Left cardiac atrium (tissue), 4 donors: ENCODE measurements around the gene CDON. TPM values are rescaled to one million over a fixed set of nuclear protein-coding genes. Genes with fewer than 3 reads are reported as not detected.

Source experiments
- ATAC-seq, 2 donors: fragments of 200-7000 bp; cut with Tn5 transposase; one replicate each; pipeline ENCODE4 v1.9.1; 2020; ENCODE audit warnings: mild to moderate bottlenecking in 2 of 2, moderate library complexity in 2 of 2
- DNase-seq: peaks from one replicate; pipeline ENCODE4 v3.0.0-alpha.2; 2020
- intact Hi-C, 2 donors: fragments of 100-400 bp; cut with DNase I; formaldehyde crosslinking; loops; one replicate each; pipeline versions ENCODE4 v1.14.1 to v1.15.1; 2022 to 2023
- long read RNA-seq: library from polyadenylated mRNA; unstranded; transcript quantifications from one replicate; pipeline ENCODE4 v2.0.0, GENCODE V29; 2021
- total RNA-seq, 2 donors: library from RNA; stranded (reverse); fragmentation: NEBNext Ultra II Directional; extraction: Animal tissue kit (Norgen Biotek cat#: 25700); gene quantifications; one replicate each; pipeline ENCODE4 v1.2.1, GENCODE V29; 2021
- donor health status: DM: no; HTN: yes; CAD: no.
- donor health status: DM: no; HTN: yes; CAD: no; lungs with severe emphysema.
- donor health status: DM: yes; HTN: yes; CAD: no.
- donor health status: Dilated cardiomyopathy.

The CDON gene, protein sequence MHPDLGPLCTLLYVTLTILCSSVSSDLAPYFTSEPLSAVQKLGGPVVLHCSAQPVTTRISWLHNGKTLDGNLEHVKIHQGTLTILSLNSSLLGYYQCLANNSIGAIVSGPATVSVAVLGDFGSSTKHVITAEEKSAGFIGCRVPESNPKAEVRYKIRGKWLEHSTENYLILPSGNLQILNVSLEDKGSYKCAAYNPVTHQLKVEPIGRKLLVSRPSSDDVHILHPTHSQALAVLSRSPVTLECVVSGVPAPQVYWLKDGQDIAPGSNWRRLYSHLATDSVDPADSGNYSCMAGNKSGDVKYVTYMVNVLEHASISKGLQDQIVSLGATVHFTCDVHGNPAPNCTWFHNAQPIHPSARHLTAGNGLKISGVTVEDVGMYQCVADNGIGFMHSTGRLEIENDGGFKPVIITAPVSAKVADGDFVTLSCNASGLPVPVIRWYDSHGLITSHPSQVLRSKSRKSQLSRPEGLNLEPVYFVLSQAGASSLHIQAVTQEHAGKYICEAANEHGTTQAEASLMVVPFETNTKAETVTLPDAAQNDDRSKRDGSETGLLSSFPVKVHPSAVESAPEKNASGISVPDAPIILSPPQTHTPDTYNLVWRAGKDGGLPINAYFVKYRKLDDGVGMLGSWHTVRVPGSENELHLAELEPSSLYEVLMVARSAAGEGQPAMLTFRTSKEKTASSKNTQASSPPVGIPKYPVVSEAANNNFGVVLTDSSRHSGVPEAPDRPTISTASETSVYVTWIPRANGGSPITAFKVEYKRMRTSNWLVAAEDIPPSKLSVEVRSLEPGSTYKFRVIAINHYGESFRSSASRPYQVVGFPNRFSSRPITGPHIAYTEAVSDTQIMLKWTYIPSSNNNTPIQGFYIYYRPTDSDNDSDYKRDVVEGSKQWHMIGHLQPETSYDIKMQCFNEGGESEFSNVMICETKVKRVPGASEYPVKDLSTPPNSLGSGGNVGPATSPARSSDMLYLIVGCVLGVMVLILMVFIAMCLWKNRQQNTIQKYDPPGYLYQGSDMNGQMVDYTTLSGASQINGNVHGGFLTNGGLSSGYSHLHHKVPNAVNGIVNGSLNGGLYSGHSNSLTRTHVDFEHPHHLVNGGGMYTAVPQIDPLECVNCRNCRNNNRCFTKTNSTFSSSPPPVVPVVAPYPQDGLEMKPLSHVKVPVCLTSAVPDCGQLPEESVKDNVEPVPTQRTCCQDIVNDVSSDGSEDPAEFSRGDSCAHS (N-terminal part only)
- 10 to 100 TPM; 13.6 to 30.0 TPM for total RNA-seq
- long read RNA-seq, partial matches to known transcripts: 1 of 1 reads
- long read RNA-seq, other reads (novel, unspliced or antisense): 0 of 1 reads

DNA sequence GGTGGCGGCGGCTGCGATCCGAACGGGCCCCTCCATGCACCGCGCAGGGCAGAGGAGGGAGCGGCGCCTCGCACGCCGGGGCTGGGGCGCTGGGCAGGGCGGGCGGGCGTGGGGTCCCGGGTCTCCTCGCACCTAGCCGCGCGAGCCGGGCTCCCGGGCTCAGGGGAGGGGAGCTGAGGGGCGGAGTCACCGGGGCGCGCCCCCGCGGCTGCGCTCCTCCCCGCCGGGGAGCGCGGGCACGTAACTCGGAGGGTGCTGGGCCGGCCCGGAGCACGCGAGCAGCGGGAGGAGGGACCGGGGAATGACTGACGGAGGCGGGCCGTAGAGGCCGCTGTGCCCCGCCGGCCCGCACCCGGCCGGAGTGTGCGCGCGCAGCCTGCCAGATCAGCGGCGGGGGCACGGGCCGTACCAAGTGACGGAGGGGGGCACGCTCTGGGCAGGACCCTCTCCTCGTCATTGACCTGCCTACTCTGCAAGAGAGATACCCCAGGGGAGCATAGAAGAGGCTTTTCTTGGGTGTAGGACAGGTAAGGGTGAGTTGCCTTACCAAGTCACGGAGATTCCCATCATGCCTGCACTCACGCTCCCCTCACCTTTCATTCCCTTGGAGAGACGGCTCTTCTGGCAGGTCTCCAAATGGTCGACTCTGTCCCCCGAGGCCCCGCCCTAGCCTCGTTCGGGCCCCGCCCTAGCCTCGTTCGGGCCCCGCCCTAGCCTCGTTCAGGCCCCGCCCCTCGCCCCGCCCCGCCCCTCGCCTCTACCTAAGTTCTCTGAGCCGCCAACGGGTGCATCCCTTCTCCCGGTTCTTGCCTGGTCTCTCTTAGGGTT is at the start of gene CDON:
TSS of gene CDON (minus strand) at position 188 of the 828 bp plus-strand sequence. CDS start 39,390 bp downstream, outside the sequence.
- DNase-seq (peak; percentile 93), ATAC-seq (peak; percentile 98 to 99)
- intact Hi-C loops: loop anchor here in 1 of 2 donors (5.0 kb wide), 2 partner anchors 134 to 141 kb away; no protein-coding TSS in a partner anchor

DNA sequence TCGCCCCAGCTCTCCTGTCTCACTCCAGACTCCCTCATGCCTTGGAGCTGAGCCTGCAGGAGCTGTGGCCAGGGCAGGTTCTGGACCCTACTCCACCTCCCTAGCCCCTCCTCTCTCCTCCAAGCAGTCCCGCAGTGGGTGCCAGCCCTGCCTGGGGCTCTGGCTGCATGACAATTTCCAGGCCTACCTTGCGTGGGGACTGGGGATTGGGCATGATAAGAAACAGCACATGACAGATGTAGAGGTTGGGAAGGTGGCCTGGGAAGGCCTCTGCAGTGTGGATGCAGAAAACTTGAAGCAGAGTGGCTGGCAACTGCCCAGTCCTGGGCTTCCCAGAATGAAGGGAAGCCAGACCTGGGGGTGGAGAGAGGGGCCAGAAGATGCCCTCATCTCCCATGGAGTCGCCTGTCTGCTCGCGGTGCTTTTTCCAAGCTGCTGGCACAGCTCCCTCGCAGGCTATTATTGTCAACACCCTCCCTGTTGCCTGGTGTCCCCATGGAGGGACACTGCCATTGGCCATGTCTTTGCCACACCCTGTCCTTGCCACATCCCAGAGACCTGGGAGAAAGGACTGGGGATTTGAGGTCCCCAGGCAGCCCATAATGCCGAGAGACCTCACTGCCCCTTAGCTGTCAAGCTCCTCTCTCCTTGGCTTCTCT is 48.9 kb upstream of the CDON start:
- intact Hi-C loops: no loop called here
- peak in 1 of 2 donors; percentile 0 for ATAC-seq
- DNase-seq: peak; percentile 46

DNA sequence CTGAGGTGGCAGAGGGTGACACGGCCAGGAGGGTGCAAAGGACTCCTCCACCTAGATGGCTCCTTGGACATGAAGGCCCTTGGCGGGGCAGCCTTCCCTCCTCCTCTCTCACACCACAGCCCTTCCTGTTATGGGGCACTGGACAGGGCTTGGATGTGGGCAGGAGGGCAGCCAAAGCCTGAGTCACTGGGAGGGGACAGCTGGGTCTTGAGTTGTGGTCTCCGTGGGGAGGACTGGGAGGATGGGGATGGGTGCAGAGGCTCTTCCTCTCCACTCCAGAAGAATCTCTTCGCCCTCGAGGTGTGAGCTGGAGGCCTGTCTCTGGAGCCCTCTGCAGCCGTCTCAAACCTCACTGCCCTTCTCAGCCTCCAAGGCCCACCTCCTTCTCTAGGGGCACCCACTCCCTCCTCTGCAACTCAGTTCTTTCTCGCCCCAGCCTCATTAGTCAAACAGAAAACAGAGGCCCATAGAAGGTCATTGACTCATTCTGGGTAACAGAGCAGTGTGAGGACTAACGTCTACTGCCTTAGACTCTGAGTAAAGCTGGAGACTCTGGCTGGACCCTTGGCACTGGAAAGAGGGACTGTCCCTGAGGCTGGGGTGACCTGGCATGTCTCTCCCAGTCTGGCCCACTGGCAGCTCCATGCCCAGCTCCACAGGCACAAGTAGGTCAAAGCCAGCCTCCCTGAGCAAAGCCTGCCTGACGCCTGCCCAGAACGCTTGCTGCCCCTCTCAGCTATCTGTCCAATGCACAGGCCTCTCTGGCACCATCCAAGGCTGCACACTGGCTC is 47.5 kb upstream of the CDON start:
- DNase-seq (no peak), ATAC-seq (peak in 1 of 2 donors; percentile 9)
- intact Hi-C loops: no loop called here

DNA sequence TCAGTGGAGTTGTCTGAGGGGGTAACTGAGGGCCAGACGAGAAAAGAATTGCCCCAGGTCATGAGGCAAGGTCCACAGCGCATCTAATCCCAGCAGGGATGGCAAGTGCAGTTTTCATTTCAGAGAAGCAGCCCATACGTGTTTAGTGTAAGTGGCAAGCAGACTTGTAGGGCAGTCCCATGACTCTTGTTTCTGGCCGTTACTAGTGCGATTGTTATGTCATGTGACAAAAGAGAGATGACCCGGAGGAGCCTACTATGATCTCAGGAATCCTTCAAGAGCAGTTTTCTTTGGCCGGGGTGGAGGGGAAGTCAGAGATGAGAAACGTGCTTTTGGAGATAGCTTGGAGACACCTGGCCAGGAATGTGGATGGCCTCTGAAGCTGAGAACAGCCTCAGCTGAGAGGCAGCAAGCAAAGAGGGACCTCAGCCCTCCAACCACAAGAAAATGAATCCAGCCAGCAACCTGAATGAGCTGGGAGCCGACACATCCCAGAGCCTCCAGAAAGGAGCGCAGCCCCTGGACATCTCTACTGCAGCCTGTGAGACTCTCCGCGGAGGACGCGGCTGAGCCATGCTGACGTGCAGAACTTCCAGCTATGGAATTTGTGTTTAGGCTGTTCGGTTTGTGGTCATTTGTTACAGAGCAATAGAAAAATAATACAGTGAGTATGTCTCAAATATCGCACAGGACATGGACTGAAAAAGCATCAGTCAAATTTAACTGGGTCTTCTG is 44.1 kb upstream of the CDON start:
- no peak for DNase-seq
- intact Hi-C loops: no loop called here
- ATAC-seq: no peak

DNA sequence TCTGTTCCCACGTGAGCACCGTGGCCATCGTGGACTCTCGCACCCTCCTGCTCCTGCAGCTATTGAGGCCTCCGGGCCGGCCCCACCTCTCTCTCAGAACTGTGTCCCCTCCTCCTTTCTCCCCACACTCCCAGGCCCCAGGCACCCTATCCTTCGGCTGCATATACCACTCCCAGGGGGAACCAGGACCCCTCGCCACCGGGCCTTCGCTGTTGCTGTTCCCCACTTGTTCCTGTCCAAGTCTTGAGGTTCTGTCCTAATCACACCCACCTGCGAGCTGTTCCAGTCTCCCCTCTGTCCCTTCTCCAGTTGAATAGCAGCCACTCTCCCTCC is 43.0 kb upstream of the CDON start:
- intact Hi-C loops: no loop called here
- DNase-seq: no peak
- no peak for ATAC-seq

DNA sequence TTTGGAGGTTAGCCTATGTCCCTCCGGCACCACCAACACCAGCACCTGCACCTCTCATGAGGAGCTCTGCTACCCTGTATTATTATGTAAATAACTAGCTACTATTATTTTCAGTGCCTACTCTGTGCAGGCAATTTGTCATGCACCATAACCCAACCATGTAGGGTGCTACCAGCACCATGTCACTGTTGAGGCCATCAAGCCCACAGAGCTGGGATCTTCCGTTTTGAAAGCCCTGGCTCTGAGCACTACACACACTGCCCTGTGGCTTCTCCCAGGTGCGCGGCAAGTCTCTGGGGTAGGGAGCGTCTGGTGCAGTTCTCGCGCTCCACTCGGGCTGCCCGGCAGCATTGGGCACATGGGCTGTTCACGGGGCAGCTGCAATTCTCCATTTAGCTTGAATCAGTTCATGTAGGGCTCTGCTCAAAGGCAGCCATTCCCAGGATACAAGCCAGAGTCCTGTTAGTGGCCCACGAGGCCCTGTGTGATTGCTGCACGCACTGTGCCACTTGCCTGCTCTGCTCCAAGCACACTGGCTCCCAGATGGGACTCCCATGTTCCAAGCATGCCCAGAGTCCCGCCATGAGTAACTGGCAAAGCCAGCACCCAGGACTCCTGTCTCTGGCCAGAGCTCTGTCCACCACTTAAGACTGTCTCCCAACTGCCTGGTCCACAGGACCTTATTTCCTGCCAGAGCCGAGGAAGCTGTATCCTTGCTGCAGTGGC is 42.5 kb upstream of the CDON start:
- DNase-seq: no peak
- no peak for ATAC-seq
- intact Hi-C loops: no loop called here

DNA sequence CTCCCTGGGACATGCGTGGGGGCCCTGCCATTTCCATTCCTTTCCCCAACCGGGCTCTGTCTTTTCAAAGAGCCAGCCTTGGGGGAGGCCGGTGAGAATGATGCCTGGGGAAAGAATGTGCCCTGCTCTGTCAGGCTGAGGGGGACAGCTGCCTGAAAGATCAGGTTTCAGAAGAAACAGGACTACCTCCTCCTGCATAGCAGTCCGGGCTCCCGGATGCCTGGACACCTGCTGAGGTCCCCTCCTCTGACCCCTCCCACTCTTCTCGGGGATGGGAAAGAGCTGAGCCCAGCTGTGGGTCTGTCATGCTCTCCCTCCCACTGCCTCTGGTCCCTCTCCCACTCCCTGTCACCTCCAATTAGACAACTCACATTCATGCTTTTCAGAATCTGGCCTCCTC is 41.8 kb upstream of the CDON start:
- intact Hi-C loops: no loop called here
- DNase-seq: no peak
- no peak for ATAC-seq

DNA sequence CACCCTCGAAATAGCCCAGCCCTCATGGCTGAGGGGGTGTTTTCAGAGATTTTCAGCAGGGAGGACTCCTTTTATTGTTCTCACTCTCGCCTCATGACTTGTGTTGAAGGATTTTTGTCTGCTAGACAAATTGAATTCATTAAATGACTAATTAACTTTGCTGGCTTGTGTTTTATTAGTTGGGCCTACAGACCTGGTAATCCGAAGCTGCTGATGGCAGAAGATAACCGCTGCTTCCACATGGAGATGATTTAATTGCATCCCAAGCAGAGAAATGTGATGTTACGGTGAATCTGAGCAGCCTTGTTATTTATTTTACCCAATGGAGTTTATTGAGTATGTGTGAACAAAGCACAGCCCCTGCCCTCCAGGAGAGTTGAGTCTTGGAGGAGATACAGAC is 40.5 kb upstream of the CDON start:
- intact Hi-C loops: no loop called here
- no peak for ATAC-seq
- no peak for DNase-seq

DNA sequence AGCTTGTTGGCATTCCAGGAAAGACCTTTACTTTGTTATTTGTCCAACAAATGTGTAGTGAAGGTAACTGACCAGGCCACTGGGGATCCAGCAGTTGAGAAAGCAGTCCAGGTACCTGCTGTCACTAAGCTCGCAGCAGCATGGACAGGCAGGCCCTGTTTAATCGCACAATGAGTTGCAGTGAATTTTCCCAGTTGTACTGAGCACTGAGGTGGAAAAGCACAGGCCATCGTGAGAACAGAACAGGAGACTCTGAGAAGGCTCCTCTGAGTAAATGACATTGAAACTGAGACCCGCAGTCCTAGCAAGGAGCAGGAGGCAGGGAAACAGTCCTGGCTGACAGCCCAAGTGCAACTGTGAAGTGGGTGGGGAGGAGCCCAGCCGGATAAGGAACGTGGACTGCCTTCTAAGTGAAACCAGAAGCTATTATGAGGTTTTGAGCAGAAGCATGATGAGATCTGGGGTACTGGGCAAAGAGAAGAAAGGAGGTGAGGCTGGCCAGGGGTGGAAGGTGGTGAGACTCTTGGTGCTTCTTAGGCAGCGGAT is 39.8 kb upstream of the CDON start:
- intact Hi-C loops: no loop called here
- ATAC-seq (peak; percentile 67 to 81), DNase-seq (peak; percentile 74)

DNA sequence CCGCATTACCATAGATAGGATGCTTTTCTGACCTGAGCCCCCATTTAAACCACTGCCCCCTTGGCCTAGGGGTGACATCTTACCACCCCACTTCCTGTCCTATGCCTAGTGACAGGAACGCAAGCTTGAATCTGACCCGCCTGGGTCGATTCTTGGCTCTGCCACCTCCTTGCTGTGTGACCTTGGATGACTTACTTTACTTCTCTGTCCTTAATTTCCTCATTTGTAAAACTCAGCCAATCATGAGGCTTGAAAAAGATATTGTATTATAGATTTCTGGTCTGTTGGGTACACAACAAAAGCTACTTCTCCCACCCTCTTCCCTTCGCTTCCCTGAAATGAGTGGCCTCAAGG is 39.2 kb upstream of the CDON start:
- intact Hi-C loops: no loop called here
- DNase-seq (no peak), ATAC-seq (no peak)

DNA sequence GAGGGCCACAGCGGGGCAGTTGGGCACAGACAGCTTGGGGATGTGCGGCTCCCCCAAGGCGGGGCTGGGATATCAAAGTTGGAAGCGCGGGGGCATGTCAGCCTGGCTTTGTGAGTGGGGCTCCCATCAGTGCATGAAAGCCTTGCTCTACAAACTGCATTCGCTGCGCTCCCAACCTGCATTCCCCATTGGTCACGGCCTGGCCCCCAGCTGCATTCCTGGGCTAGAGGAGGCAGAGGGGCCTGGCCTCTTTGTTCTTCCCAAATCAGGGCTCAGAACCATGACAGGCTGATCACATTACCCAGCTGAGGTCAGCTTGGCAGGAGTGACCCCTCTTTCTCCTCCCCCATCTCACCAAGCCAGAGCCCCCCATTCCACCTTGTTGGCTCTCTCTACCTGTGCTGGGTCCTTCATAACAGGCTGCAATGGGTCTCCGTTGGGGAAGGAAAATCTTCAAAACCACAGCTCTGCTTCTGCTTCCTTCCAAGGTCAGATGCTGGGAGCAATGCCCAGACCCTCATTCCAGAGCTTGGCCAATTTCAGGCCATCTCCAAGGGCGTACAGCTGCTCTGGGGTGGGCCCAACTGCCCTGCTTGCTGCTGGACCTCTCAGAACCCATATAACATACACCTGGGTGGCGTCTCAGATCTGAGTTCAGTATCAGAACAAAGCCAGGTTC is 38.7 kb upstream of the CDON start:
- ATAC-seq (no peak), DNase-seq (no peak)
- intact Hi-C loops: no loop called here

DNA sequence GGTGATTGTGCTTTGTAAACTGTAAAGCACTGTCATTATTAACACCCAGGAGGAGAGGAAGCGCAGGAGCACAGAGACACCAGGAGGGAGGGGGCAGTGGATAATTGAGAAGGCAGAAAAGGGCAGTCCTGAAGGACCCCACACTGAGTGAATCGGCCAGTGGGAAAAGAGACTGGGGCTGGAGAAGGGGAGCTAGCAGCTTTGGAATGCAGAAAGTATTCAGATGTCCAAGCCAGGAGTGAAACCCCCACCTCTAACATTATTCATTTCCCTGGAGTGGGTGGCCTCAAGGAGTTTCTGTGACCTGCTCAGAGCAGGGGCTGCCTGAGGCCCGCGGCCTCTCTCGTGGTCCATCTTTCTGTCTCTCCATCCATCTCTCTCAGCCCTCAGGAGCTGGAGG is 38.0 kb upstream of the CDON start:
- ATAC-seq (no peak), DNase-seq (no peak)
- intact Hi-C loops: no loop called here

DNA sequence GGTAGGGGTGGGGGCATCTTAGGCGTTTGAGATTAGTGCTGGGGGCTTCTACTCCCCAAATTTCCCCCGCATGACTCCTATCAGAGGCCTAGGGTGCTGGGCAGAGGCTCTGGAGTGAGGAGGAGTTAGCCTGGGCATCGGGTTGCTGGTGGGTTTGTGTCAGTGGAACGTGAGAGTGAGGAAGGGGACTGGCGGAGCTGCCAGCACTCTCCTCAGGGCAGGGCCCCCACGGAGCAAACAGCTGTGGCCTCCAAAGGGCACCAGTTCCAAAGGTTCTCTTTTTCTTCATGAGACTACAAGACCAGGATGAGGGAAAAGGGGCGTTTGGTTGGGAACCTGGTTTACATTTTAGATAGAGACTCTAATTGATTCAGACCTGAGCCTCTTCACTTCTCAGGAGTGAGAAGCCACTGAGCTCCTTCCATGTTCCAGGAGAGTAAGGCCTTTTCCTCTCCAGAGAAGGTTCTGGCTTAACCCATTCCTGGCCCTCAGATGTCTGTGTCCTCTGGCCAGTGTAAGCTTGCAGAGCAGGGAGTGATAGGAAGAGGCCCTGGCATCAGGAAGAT is 35.6 kb upstream of the CDON start:
- ATAC-seq (no peak), DNase-seq (no peak)
- intact Hi-C loops: no loop called here

DNA sequence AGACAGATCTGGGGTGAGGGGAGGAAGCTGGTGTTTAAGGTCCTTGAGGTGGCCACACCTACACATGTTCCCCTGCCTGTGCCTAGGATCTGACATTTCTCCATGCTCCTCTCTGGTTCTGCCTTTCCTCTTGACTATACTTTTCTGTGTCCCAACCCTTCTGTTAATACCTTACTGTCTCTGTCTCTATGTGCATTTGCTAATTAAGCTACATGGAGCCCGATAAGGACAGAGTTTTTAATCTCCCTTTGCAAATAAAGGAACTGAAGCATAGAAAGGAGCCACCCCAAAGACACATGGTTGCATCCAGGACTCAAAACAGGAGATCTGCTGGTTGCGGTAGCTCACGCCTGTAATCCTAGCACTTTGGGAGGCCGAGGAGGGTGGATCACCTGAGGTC is 33.1 kb upstream of the CDON start:
- ATAC-seq (no peak), DNase-seq (no peak)
- intact Hi-C loops: no loop called here

DNA sequence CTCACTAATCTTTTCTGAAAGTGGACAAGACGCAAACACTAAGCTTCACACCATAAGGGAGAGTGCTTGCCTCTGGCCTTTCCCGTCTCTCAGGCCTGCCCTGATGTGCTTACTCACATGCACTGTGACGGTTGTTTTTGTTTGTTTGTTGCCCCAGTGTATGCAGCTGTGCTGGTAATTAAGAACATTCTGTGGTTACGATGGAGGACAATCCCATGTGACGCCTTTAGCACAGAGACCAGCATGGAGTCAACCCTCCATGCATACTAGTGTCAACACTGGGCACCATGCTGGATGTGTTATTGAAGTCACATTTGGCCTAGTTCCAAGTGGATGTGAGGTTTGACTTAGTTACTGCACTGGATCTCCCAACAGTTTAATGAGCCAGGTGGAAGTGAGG is 27.8 kb upstream of the CDON start:
- no peak for ATAC-seq
- intact Hi-C loops: no loop called here
- DNase-seq: no peak
